Hypothalamus (tissue), 51 donors: Measurements from ENCODE around the gene ATG9A.
A peak's percentile ranks its signal among the peaks of the same experiment; 100 is the strongest.

Source experiments
- DNase-seq, 51 donors: peaks; one replicate each; lab custom pipeline; 2025; lab: John Stamatoyannopoulos, UW

ATG9A gene

GRCh38 chr2:219252900-219253752 lies 23.7 kb upstream of the ATG9A start, which contains the start of gene TUBA4B:
TSS of gene TUBA4B (plus strand) at chr2:219253243. CDS start at chr2:219253408, 165 bp downstream.
- DNase-seq = peak in 18 of 51 donors; percentile 14 to 52 (median 38)

- peak in 1 of 51 donors; percentile 12 for DNase-seq
These were observed 23.1 kb upstream of the ATG9A start for GRCh38 chr2:219252570-219252899.

GRCh38 chr2:219252084-219252483 lies 22.6 kb upstream of the ATG9A start:
- DNase-seq = no peak

GRCh38 chr2:219251656-219252055 lies 22.2 kb upstream of the ATG9A start:
- DNase-seq = no peak

- no peak for DNase-seq
These were observed 20.8 kb upstream of the ATG9A start for GRCh38 chr2:219250049-219250781.

- DNase-seq = peak in 39 of 51 donors; percentile 8 to 87 (median 54)
These were observed 20.0 kb upstream of the ATG9A start for GRCh38 chr2:219249203-219249980.

GRCh38 chr2:219248845-219249202 lies 19.4 kb upstream of the ATG9A start:
- DNase-seq = no peak

- no peak for DNase-seq
These were observed 18.5 kb upstream of the ATG9A start for GRCh38 chr2:219247678-219248642.

GRCh38 chr2:219246559-219246958 lies 17.1 kb upstream of the ATG9A start:
- DNase-seq = no peak

- no peak for DNase-seq
These were observed 16.4 kb upstream of the ATG9A start for GRCh38 chr2:219245899-219246230.

GRCh38 chr2:219245148-219245898 lies 15.9 kb upstream of the ATG9A start, which contains the start of the genes GLB1L and STK16:
TSS of gene GLB1L (minus strand) at chr2:219245444. CDS start at chr2:219243573, 1,871 bp downstream.
TSS of gene STK16 (plus strand) at chr2:219245479. CDS start at chr2:219246000, 521 bp downstream.
- DNase-seq = peak; percentile 36 to 97 (median 88)

- DNase-seq = no peak
These were observed 15.3 kb upstream of the ATG9A start for GRCh38 chr2:219244789-219245147.

GRCh38 chr2:219243291-219243761 lies 13.9 kb upstream of the ATG9A start:
- no peak for DNase-seq

GRCh38 chr2:219234331-219234730 lies 4.9 kb upstream of the ATG9A start:
- DNase-seq = no peak

- peak in 5 of 51 donors; percentile 23 to 59 (median 44) for DNase-seq
These were observed 664 bp upstream of the ATG9A start for GRCh38 chr2:219230059-219230540.

- no peak for DNase-seq
These were observed 528 bp downstream of the ATG9A start for GRCh38 chr2:219228911-219229304.

GRCh38 chr2:219228041-219228910 lies 1.2 kb downstream of the ATG9A start:
- DNase-seq = no peak

- no peak for DNase-seq
These were observed 4.1 kb downstream of the ATG9A start for GRCh38 chr2:219225350-219225749.
